H1 (cell line): ENCODE data around the gene UBASH3B. TPM values are rescaled to one million over a fixed set of nuclear protein-coding genes. Genes with fewer than 3 reads are reported as not detected.

Source experiments
- CTCF ChIA-PET: fragments of 300-600 bp; sonication (Branson Sonifier 250); formaldehyde crosslinking; loops from one replicate; lab custom pipeline; 2021; ENCODE audit not compliant: partially characterized antibody; lab: Charles Lee
- POLR2A ChIA-PET: fragments of 300-600 bp; sonication (Branson Sonifier 250); formaldehyde crosslinking; loops from one replicate; lab custom pipeline; 2021; ENCODE audit warnings: inconsistent platforms; ENCODE audit not compliant: partially characterized antibody; lab: Charles Lee
- DNase-seq, 2 experiments: peaks; one replicate each; pipeline versions ENCODE4 v3.0.0 to v3.0.0-alpha.2; 2010 to 2022; ENCODE audit warnings: low spot score in 2 of 2, low read depth in 1 of 2, mixed read lengths in 1 of 2
- FAIRE-seq: peaks from 2 replicates; lab custom pipeline; 2011; peaks lifted over from hg19 to GRCh38; lab: Jason Lieb, UNC
- H2AFZ ChIP-seq: 2 replicates; pipeline ENCODE4 v1.8.1; 2012; ENCODE audit warnings: low read length, inconsistent platforms
- H2AK5ac ChIP-seq: 2 replicates; pipeline ENCODE4 v1.6.1; 2013; ENCODE audit warnings: low read depth, low read length
- H2BK120ac ChIP-seq: replicated peaks from 2 replicates; pipeline ENCODE3; 2013; ENCODE audit warnings: low read depth, low read length, inconsistent platforms
- H2BK12ac ChIP-seq: 2 replicates; pipeline ENCODE4 v1.6.1; 2013; ENCODE audit warnings: low read depth, low read length
- H2BK15ac ChIP-seq: 2 replicates; pipeline ENCODE4 v1.6.1; 2013; ENCODE audit warnings: low read length
- H2BK20ac ChIP-seq: 2 replicates; pipeline ENCODE4 v1.6.1; 2013; ENCODE audit warnings: low read length
- H2BK5ac ChIP-seq: 2 replicates; pipeline ENCODE4 v1.6.1; 2013; ENCODE audit warnings: low read depth, low read length
- H3K14ac ChIP-seq: 2 replicates; pipeline ENCODE4 v1.6.1; 2013; ENCODE audit warnings: inconsistent platforms; ENCODE audit not compliant: insufficient read length
- H3K18ac ChIP-seq: 2 replicates; pipeline ENCODE4 v1.6.1; 2013; ENCODE audit warnings: low read length; ENCODE audit errors: extremely low read depth
- H3K23ac ChIP-seq: 2 replicates; pipeline ENCODE4 v1.6.1; 2013; ENCODE audit warnings: inconsistent platforms; ENCODE audit not compliant: insufficient read length
- H3K23me2 ChIP-seq: 2 replicates; pipeline ENCODE4 v1.6.1; 2013; ENCODE audit warnings: low read depth, low read length
- H3K27ac ChIP-seq: 2 replicates; pipeline ENCODE4 v1.6.1; 2011; ENCODE audit warnings: low read depth, low read length, inconsistent platforms
- H3K27me3 ChIP-seq, 4 experiments: replicated peaks in 1 of 4; 1 replicate in 1 of 4; 2 replicates in 3 of 4; pipeline versions ENCODE4 v1.6.1 to v1.8.1; 2011 to 2013; ENCODE audit warnings: low read length in 3 of 4, mild to moderate bottlenecking in 3 of 4, inconsistent platforms in 2 of 4, mixed read lengths in 2 of 4, moderate library complexity in 1 of 4; ENCODE audit not compliant: control insufficient read depth in 3 of 4, insufficient read depth in 3 of 4; ENCODE audit errors: extremely low read depth in 1 of 4
- H3K36me3 ChIP-seq, 4 experiments: 2 replicates each; pipeline versions ENCODE4 v1.6.1 to v1.8.1; 2011 to 2013; ENCODE audit warnings: mild to moderate bottlenecking in 4 of 4, low read length in 3 of 4, moderate library complexity in 2 of 4, control low read depth in 1 of 4, inconsistent platforms in 1 of 4; ENCODE audit not compliant: insufficient read depth in 4 of 4, control insufficient read depth in 2 of 4
- H3K4ac ChIP-seq: replicated peaks from 2 replicates; pipeline ENCODE3; 2013; ENCODE audit warnings: low read length, low read depth, mixed read lengths, inconsistent platforms; ENCODE audit not compliant: insufficient read length
- H3K4me1 ChIP-seq, 4 experiments: replicated peaks in 1 of 4; 1 replicate in 1 of 4; 2 replicates in 3 of 4; pipeline versions ENCODE4 v1.6.1 to v1.8.1; 2011 to 2013; ENCODE audit warnings: low read length in 3 of 4, inconsistent platforms in 2 of 4, mixed read lengths in 1 of 4; ENCODE audit not compliant: insufficient read depth in 4 of 4, control insufficient read depth in 3 of 4
- H3K4me2 ChIP-seq, 2 experiments: 2 replicates each; pipeline versions ENCODE4 v1.6.1 to v1.8.1; 2011 to 2013; ENCODE audit warnings: low read depth in 2 of 2, low read length in 2 of 2, control low read depth in 1 of 2, inconsistent platforms in 1 of 2, mild to moderate bottlenecking in 1 of 2; ENCODE audit not compliant: insufficient read depth in 1 of 2
- H3K4me3 ChIP-seq, 4 experiments: fragments of 200-600, 300-600 bp in 1 of 4; sonication (generic), shearing (Covaris generic), sonication (Bioruptor Twin) in 1 of 4; 2 replicates each; pipeline versions ENCODE4 v1.5.1 to v1.8.1; 2011 to 2016; ENCODE audit warnings: low read length in 4 of 4, low read depth in 3 of 4, control low read depth in 2 of 4, inconsistent platforms in 2 of 4, mild to moderate bottlenecking in 2 of 4, mixed read lengths in 1 of 4, moderate library complexity in 1 of 4; ENCODE audit not compliant: insufficient read depth in 2 of 4; ENCODE audit errors: extremely low read depth in 1 of 4
- H3K56ac ChIP-seq: replicated peaks from 2 replicates; pipeline ENCODE3; 2013; ENCODE audit warnings: low read depth, mild to moderate bottlenecking, mixed read lengths, low read length, inconsistent platforms; ENCODE audit not compliant: insufficient read length
- H3K79me1 ChIP-seq: 2 replicates; pipeline ENCODE4 v1.6.1; 2013; ENCODE audit warnings: low read depth, low read length, control low read depth
- H3K79me2 ChIP-seq, 2 experiments: 2 replicates each; pipeline versions ENCODE4 v1.6.1 to v1.8.1; 2012 to 2013; ENCODE audit warnings: low read length in 2 of 2, mild to moderate bottlenecking in 2 of 2, inconsistent platforms in 1 of 2; ENCODE audit not compliant: insufficient read depth in 2 of 2, control insufficient read depth in 1 of 2
- H3K9ac ChIP-seq, 4 experiments: replicated peaks in 1 of 4; 1 replicate in 1 of 4; 2 replicates in 3 of 4; pipeline versions ENCODE4 v1.6.1 to v1.8.1; 2011 to 2013; ENCODE audit warnings: low read depth in 3 of 4, low read length in 3 of 4, control low read depth in 2 of 4, mild to moderate bottlenecking in 2 of 4, moderate library complexity in 2 of 4, inconsistent platforms in 1 of 4; ENCODE audit errors: extremely low read depth in 1 of 4
- H3K9me3 ChIP-seq, 2 experiments: 2 replicates each; pipeline versions ENCODE4 v1.6.1 to v1.8.1; 2012 to 2013; ENCODE audit warnings: mild to moderate bottlenecking in 2 of 2, moderate library complexity in 2 of 2, control low read depth in 1 of 2, inconsistent platforms in 1 of 2, low read depth in 1 of 2, low read length in 1 of 2, mixed read lengths in 1 of 2; ENCODE audit not compliant: insufficient read depth in 2 of 2
- H4K20me1 ChIP-seq, 2 experiments: replicated peaks in 1 of 2; 2 replicates each; pipeline versions ENCODE3 to v1.8.1; 2011 to 2013; ENCODE audit warnings: inconsistent platforms in 2 of 2, low read length in 2 of 2, mild to moderate bottlenecking in 1 of 2; ENCODE audit not compliant: insufficient read depth in 2 of 2, control insufficient read depth in 1 of 2
- H4K5ac ChIP-seq: 2 replicates; pipeline ENCODE4 v1.6.1; 2013; ENCODE audit warnings: low read length, low read depth, mixed read lengths, inconsistent platforms; ENCODE audit not compliant: insufficient read length
- H4K8ac ChIP-seq: 2 replicates; pipeline ENCODE4 v1.8.0; 2013; ENCODE audit warnings: mild to moderate bottlenecking, moderate library complexity, low read length, inconsistent platforms; ENCODE audit not compliant: insufficient read depth; ENCODE audit errors: extremely low read depth
- H4K91ac ChIP-seq: replicated peaks from 2 replicates; pipeline ENCODE3; 2013; ENCODE audit warnings: low read length, mixed read lengths, inconsistent platforms; ENCODE audit not compliant: insufficient read length
- CEBPB ChIP-seq: IDR thresholded peaks from 2 replicates; pipeline ENCODE4 v1.6.1; 2012; ENCODE audit warnings: low read depth, low read length
- CTBP2 ChIP-seq: IDR thresholded peaks from 2 replicates; pipeline ENCODE4 v1.7.0; 2011; ENCODE audit warnings: borderline replicate concordance, mild to moderate bottlenecking, moderate library complexity, mixed read lengths, low read length; ENCODE audit not compliant: insufficient read depth, insufficient read length
- CTCF ChIP-seq, 3 experiments: IDR thresholded peaks; 1 replicate in 2 of 3; 2 replicates in 1 of 3; pipeline versions ENCODE4 v1.5.1 to v1.6.1; 2011; ENCODE audit warnings: low read length in 3 of 3, mild to moderate bottlenecking in 3 of 3, inconsistent platforms in 2 of 3, low read depth in 1 of 3, moderate library complexity in 1 of 3; ENCODE audit not compliant: insufficient read depth in 1 of 3; ENCODE audit errors: control extremely low read depth in 1 of 3
- JUND ChIP-seq: IDR thresholded peaks from 2 replicates; pipeline ENCODE4 v1.6.1; 2011; ENCODE audit warnings: mild to moderate bottlenecking, improper control_type of control experiment, low read length
- MAFK ChIP-seq: IDR thresholded peaks from 2 replicates; pipeline ENCODE4 v1.6.1; 2012; ENCODE audit warnings: low read depth, mild to moderate bottlenecking, improper control_type of control experiment, low read length
- MAX ChIP-seq: IDR thresholded peaks from 2 replicates; pipeline ENCODE4 v1.6.1; 2012; ENCODE audit warnings: inconsistent platforms
- RAD21 ChIP-seq, 2 experiments: IDR thresholded peaks in 1 of 2; conservative IDR thresholded peaks in 1 of 2; 2 replicates each; pipeline ENCODE4 v1.6.1; 2011; ENCODE audit warnings: low read depth in 2 of 2, low read length in 2 of 2, improper control_type of control experiment in 1 of 2, inconsistent platforms in 1 of 2, mild to moderate bottlenecking in 1 of 2, moderate library complexity in 1 of 2
- SP4 ChIP-seq: IDR thresholded peaks from 2 replicates; pipeline ENCODE4 v1.6.1; 2012; ENCODE audit warnings: low read length, inconsistent platforms
- USF2 ChIP-seq: IDR thresholded peaks from 2 replicates; pipeline ENCODE4 v1.6.1; 2011; ENCODE audit warnings: low read length, improper control_type of control experiment
- WGBS, 2 experiments: shearing (Covaris generic) in 1 of 2; methylation state at CpG; one replicate each; pipeline versions ENCODE4 v1.1.6 to v1.1.7; 2013 to 2015; ENCODE audit warnings: low lambda C conversion rate in 2 of 2, mixed read lengths in 2 of 2, inconsistent platforms in 1 of 2, low coverage in 1 of 2, missing lambda C conversion rate in 1 of 2; ENCODE audit not compliant: insufficient replicate concordance in 2 of 2, insufficient coverage in 1 of 2, insufficient read length in 1 of 2; ENCODE audit errors: extremely low coverage in 1 of 2, missing lambda C conversion rate in 1 of 2; 5-methylcytosine and 5-hydroxymethylcytosine counted together
- polyA plus RNA-seq, 7 experiments: library from polyadenylated mRNA; depleted of rRNA in 3 of 7; stranded (reverse) in 5 of 7; unstranded in 2 of 7; fragments of >200 nt in 5 of 7; fragments of 200-250 nt in 2 of 7; gene quantifications; 1 replicate in 5 of 7; 2 replicates in 1 of 7; 4 replicates in 1 of 7; pipeline versions ENCODE4 v1.2.1 to v1.2.3, GENCODE V29; 2011 to 2013; ENCODE audit warnings: missing spikeins in 2 of 7, mixed read lengths in 2 of 7
- total RNA-seq: library from RNA; stranded (reverse); fragmentation: NEBNext Ultra II Directional; extraction: Animal tissue kit (Norgen Biotek cat#: 25700); gene quantifications from 2 replicates; pipeline ENCODE4 v1.2.1, GENCODE V29; 2021

UBASH3B gene
- total and polyA plus RNA-seq, 2 of the 8 experiments (the other 6 are each of a cell fraction or from before 2014, with no cell fraction given): 7.5 to 9.5 TPM

- Histone ChIP-seq H3K14ac (no peak overlapping the region), H3K4me1 (0 out of 7 replicates have a peak, but pooled peaks cover 0 to 2% (median 0%) of the 10 kb centered on the region in 4 experiments), H2AK5ac (no peak overlapping the region), H3K18ac (no peak overlapping the region), H3K4ac (no peak overlapping the region), H3K79me1 (no peaks in the 10 kb centered on the region), H2BK15ac (no peak overlapping the region), H4K20me1 (no peaks in the 10 kb centered on the region), H2BK120ac (no peak overlapping the region), H2AFZ (no peak overlapping the region), H3K56ac (no peak overlapping the region), H3K9ac (no peak overlapping the region), H3K27ac (no peak overlapping the region), H2BK5ac (no peak overlapping the region; the same call in 1 of the 2 replicates), H3K23me2 (no peaks in the 10 kb centered on the region), H2BK20ac (no peak overlapping the region), H3K36me3 (no peaks in the 10 kb centered on the region), H4K8ac (no peak overlapping the region), H3K23ac (no peak overlapping the region), H4K91ac (no peak overlapping the region), H3K4me2 (no peak overlapping the region), H3K9me3 (no peaks in the 10 kb centered on the region), H3K27me3 (no peaks in the 10 kb centered on the region), H4K5ac (no peak overlapping the region), H3K79me2 (no peaks in the 10 kb centered on the region), H3K4me3 (no peak overlapping the region), H2BK12ac (no peak overlapping the region)
- 94% methylated on average over 7 of the region's 7 CpGs; no CpG with 5 or more reads in 1 of the 2 experiments for WGBS, 2 experiments
- POLR2A ChIA-PET: no interaction called here
- CTCF ChIA-PET: interaction anchor here (1.2 to 2.1 kb wide), 6 partner anchors 12 to 72 kb away, joined by 3 to 5 read pairs (median 4); no protein-coding TSS in a partner anchor
- FAIRE-seq (peak; percentile 13), DNase-seq (no peak)
- TF ChIP-seq USF2 (no peak), JUND (peak; percentile 57; the same call in 1 of the 2 replicates), CTBP2 (no peak), CTCF (IDR thresholded peaks at IDR 0.05; ENCODE audit: control extremely low read depth in 1 of 3, insufficient read depth in 1 of 3, low read depth in 1 of 3, low read length in 3 of 3) (peak in 1 of 3 experiments; percentile 11; a peak in 1 of 4 replicates), RAD21 (IDR thresholded peaks at IDR 0.05 in 1 of 2, conservative IDR thresholded peaks at IDR 0.05 in 1 of 2; ENCODE audit: low read depth in 2 of 2, low read length in 2 of 2) (peak; percentile 8 to 14; a peak in 3 of 4 replicates), MAFK (peak; percentile 46; the same call in 1 of the 2 replicates), SP4 (no peak), MAX (no peak), CEBPB (no peak)
Measured at GRCh38 chr11:122681735-122682134, 26.2 kb downstream of the UBASH3B start.
